Spleen (tissue), 11 donors: ENCODE results near the gene PDE2A. TPM values are rescaled to one million over a fixed set of nuclear protein-coding genes. Genes with fewer than 3 reads are reported as not detected.
A peak's percentile ranks its signal among the peaks of the same experiment; 100 is the strongest.

Source experiments
- DNase-seq: peaks from one replicate; pipeline ENCODE4 v3.0.0-alpha.2; 2020
- H3K27ac ChIP-seq, 8 donors: fragments of 200-600 bp; sonication (generic) in 7 of 8; 1 replicate in 4 of 8; 2 replicates in 4 of 8; pipeline versions ENCODE4 v1.5.0 to v1.8.0; 2016 to 2021; ENCODE audit warnings: inconsistent platforms in 4 of 8, mild to moderate bottlenecking in 4 of 8, moderate library complexity in 1 of 8
- H3K27me3 ChIP-seq, 7 donors: fragments of 200-600 bp; sonication (generic) in 6 of 7; replicated peaks in 1 of 7; 1 replicate in 4 of 7; 2 replicates in 3 of 7; pipeline versions ENCODE4 v1.5.0 to v1.8.0; 2016 to 2021; ENCODE audit warnings: inconsistent platforms in 3 of 7, mild to moderate bottlenecking in 1 of 7
- H3K36me3 ChIP-seq, 6 donors: fragments of 200-600 bp; sonication (generic) in 5 of 6; 1 replicate in 4 of 6; 2 replicates in 2 of 6; pipeline versions ENCODE4 v1.5.0 to v1.8.0; 2016 to 2021; ENCODE audit warnings: inconsistent platforms in 2 of 6
- H3K4me1 ChIP-seq, 6 donors: fragments of 200-600 bp; sonication (generic) in 5 of 6; 1 replicate in 3 of 6; 2 replicates in 3 of 6; pipeline versions ENCODE4 v1.5.0 to v1.8.0; 2016 to 2021; ENCODE audit warnings: inconsistent platforms in 3 of 6
- H3K4me3 ChIP-seq, 8 donors: fragments of 200-600 bp; sonication (generic) in 7 of 8; 1 replicate in 4 of 8; 2 replicates in 4 of 8; pipeline versions ENCODE4 v1.5.0 to v1.8.0; 2016 to 2021; ENCODE audit warnings: inconsistent platforms in 4 of 8, mild to moderate bottlenecking in 4 of 8, moderate library complexity in 2 of 8
- H3K9me3 ChIP-seq, 8 donors: fragments of 200-600 bp; sonication (generic) in 7 of 8; 1 replicate in 4 of 8; 2 replicates in 4 of 8; pipeline versions ENCODE4 v1.5.0 to v1.8.0; 2016 to 2021; ENCODE audit warnings: inconsistent platforms in 4 of 8
- CTCF ChIP-seq, 11 experiments: fragments of 200-600 bp in 7 of 11; fragments of 450-650 bp in 4 of 11; sonication (generic) in 4 of 11; IDR thresholded peaks in 8 of 11; conservative IDR thresholded peaks in 3 of 11; 1 replicate in 7 of 11; 2 replicates in 4 of 11; pipeline versions ENCODE4 v1.4.0 to v1.8.0; 2016 to 2021; ENCODE audit warnings: antibody characterized with exemption in 11 of 11, inconsistent platforms in 4 of 11, mild to moderate bottlenecking in 1 of 11
- POLR2A ChIP-seq, 3 donors: fragments of 450-650 bp; IDR thresholded peaks; one replicate each; pipeline ENCODE4 v1.5.1; 2017; ENCODE audit warnings: antibody characterized with exemption in 3 of 3, mild to moderate bottlenecking in 1 of 3
- POLR2AphosphoS5 ChIP-seq, 3 donors: sonication (generic); formaldehyde crosslinking; IDR thresholded peaks; one replicate each; pipeline ENCODE4 v1.5.1; 2017; ENCODE audit warnings: antibody characterized with exemption in 3 of 3
- WGBS, 5 donors: extraction: QIAGEN DNeasy Blood & Tissue Kit in 3 of 5; methylation state at CpG; one replicate each; pipeline versions ENCODE4 v1.1.5 to v1.1.7; 2013 to 2018; 5-methylcytosine and 5-hydroxymethylcytosine counted together
- intact Hi-C: fragments of 100-400 bp; cut with DNase I; formaldehyde crosslinking; loops from one replicate; pipeline ENCODE4 v1.15.0; 2023; ENCODE audit warnings: low total_unique reads
- polyA plus RNA-seq, 3 donors: library from polyadenylated mRNA; stranded (reverse); fragments of 200-250 nt; gene quantifications; one replicate each; pipeline ENCODE4 v1.2.1, GENCODE V29; 2013
- total RNA-seq, 7 donors: library from RNA; depleted of rRNA in 3 of 7; stranded (reverse); fragments of >200 nt in 3 of 7; fragmentation: NEBNext Ultra II Directional in 4 of 7; extraction: Animal tissue kit (Norgen Biotek cat#: 25700) in 4 of 7; gene quantifications; one replicate each; pipeline versions ENCODE4 v1.1.0 to v1.2.1, GENCODE V29; 2016 to 2021
- donor health status: healthy with polysubstance abuse.
- donor health status: DM: no; HTN: no; CAD: no; lungs with moderate emphysema.
- donor health status: DM: no; HTN: no; CAD: no.
- donor health status: Bipolar disorder and iron deficiency.
- donor health status: healthy.
- donor health status: DM: no; HTN: no; CAD: no.
- donor health status: DM: yes; HTN: yes; CAD: no.

Gene PDE2A
- total and polyA plus RNA-seq, 10 donors, result 58.2 to 584 (median 333) TPM

GRCh38 chr11:72705442-72706365 is 31.5 kb upstream of the PDE2A start:
- TF ChIP-seq POLR2AphosphoS5 (IDR thresholded peaks at IDR 0.05) (peak in 2 of 3 donors; percentile 4 to 47), POLR2A (IDR thresholded peaks at IDR 0.05) (no peak)
- Histone ChIP-seq H3K4me3 (no peak overlapping the region), H3K36me3 (peaks cover 0 to 100% (median 98%) of the 10 kb centered on the region in 6 donors), H3K27me3 (no peaks in the 10 kb centered on the region), H3K9me3 (no peaks in the 10 kb centered on the region), H3K4me1 (peaks cover 0 to 61% (median 5%) of the 10 kb centered on the region in 6 donors), H3K27ac (peak overlapping the region in 3 of 8 donors; percentile 0 to 57 (median 11))
- intact Hi-C loops, result no loop called here
- no peak for DNase-seq
- 89 to 93% (median 91%) methylated on average over 10 to 12 of the region's 12 CpGs for WGBS, 5 donors

- H3K27ac ChIP-seq, result peak overlapping the region in 4 of 8 donors; percentile 45 to 69 (median 60)
- peaks cover 0 to 57% (median 3%) of the 10 kb centered on the region in 6 donors for H3K4me1 ChIP-seq
These were observed 30.6 kb upstream of the PDE2A start for GRCh38 chr11:72704783-72705265.

GRCh38 chr11:72704028-72704782 is 30.0 kb upstream of the PDE2A start:
- H3K27me3 ChIP-seq, result no peaks in the 10 kb centered on the region
- H3K4me3 ChIP-seq, result no peak overlapping the region
- WGBS, 5 donors, result 63 to 85% (median 81%) methylated on average over 4 to 13 of the region's 13 CpGs
- peaks cover 0 to 100% (median 98%) of the 10 kb centered on the region in 6 donors for H3K36me3 ChIP-seq
- H3K4me1 ChIP-seq, result peaks cover 0 to 57% (median 3%) of the 10 kb centered on the region in 6 donors
- no peaks in the 10 kb centered on the region for H3K9me3 ChIP-seq
- TF ChIP-seq POLR2A (IDR thresholded peaks at IDR 0.05) (no peak), POLR2AphosphoS5 (IDR thresholded peaks at IDR 0.05) (peak; percentile 24 to 75 (median 27)), CTCF (IDR thresholded peaks at IDR 0.05 in 8 of 11, conservative IDR thresholded peaks at IDR 0.05 in 3 of 11) (no peak)
- intact Hi-C loops, result no loop called here
- no peak for DNase-seq
- peak overlapping the region in 6 of 8 donors; percentile 7 to 69 (median 54) for H3K27ac ChIP-seq

More at GRCh38 chr11:72704783-72705265, 30.6 kb upstream of the PDE2A start:
- H3K9me3 ChIP-seq, result no peaks in the 10 kb centered on the region
- no peaks in the 10 kb centered on the region for H3K27me3 ChIP-seq
- intact Hi-C loops, result no loop called here
- 63 to 85% (median 72%) methylated on average over 4 of the region's 4 CpGs for WGBS, 5 donors
- DNase-seq, result no peak
- peaks cover 0 to 100% (median 98%) of the 10 kb centered on the region in 6 donors for H3K36me3 ChIP-seq
- TF ChIP-seq CTCF (IDR thresholded peaks at IDR 0.05 in 8 of 11, conservative IDR thresholded peaks at IDR 0.05 in 3 of 11), result no peak
- no peak for TF ChIP-seq POLR2AphosphoS5 (IDR thresholded peaks at IDR 0.05)
- no peak for TF ChIP-seq POLR2A (IDR thresholded peaks at IDR 0.05)
- no peak overlapping the region for H3K4me3 ChIP-seq

GRCh38 chr11:72703267-72704008 is 29.2 kb upstream of the PDE2A start:
- no peak overlapping the region for H3K4me3 ChIP-seq
- peaks cover 0 to 100% (median 98%) of the 10 kb centered on the region in 6 donors for H3K36me3 ChIP-seq
- H3K27me3 ChIP-seq, result no peaks in the 10 kb centered on the region
- H3K27ac ChIP-seq, result peak overlapping the region in 5 of 8 donors; percentile 45 to 69 (median 57)
- TF ChIP-seq POLR2AphosphoS5 (IDR thresholded peaks at IDR 0.05), result peak; percentile 18 to 62 (median 61)
- no peak for TF ChIP-seq POLR2A (IDR thresholded peaks at IDR 0.05)
- TF ChIP-seq CTCF (IDR thresholded peaks at IDR 0.05 in 8 of 11, conservative IDR thresholded peaks at IDR 0.05 in 3 of 11), result no peak
- WGBS, 5 donors, result 57 to 83% (median 78%) methylated on average over 9 to 11 of the region's 11 CpGs
- intact Hi-C loops, result no loop called here
- H3K9me3 ChIP-seq, result no peaks in the 10 kb centered on the region
- peaks cover 0 to 57% (median 3%) of the 10 kb centered on the region in 6 donors for H3K4me1 ChIP-seq
- DNase-seq, result no peak
